Pancreas (tissue), 10 donors: ENCODE data around the gene ASB10. TPM values are rescaled to one million over a fixed set of nuclear protein-coding genes. Genes with fewer than 3 reads are reported as not detected.

ENCODE experiments used
- ATAC-seq, 4 donors: fragments of 200-7000 bp; cut with Tn5 transposase; one replicate each; pipeline versions ENCODE4 v1.8.0 to v1.9.1; 2020; ENCODE audit warnings: mild to moderate bottlenecking in 4 of 4, moderate library complexity in 4 of 4
- DNase-seq, 6 donors: peaks; one replicate each; pipeline ENCODE4 v3.0.0-alpha.2; 2020
- FAIRE-seq: peaks from 2 replicates; lab custom pipeline; 2012; peaks lifted over from hg19 to GRCh38; lab: Jason Lieb, UNC
- H3K27ac ChIP-seq, 4 donors: fragments of 200-600 bp; sonication (generic); 1 replicate in 3 of 4; 2 replicates in 1 of 4; pipeline versions ENCODE4 v1.5.0 to v1.8.0; 2020
- H3K27me3 ChIP-seq, 4 donors: fragments of 200-600 bp; one replicate each; pipeline ENCODE4 v1.8.0; 2021
- H3K36me3 ChIP-seq, 3 donors: fragments of 200-600 bp; sonication (generic) in 1 of 3; one replicate each; pipeline versions ENCODE4 v1.5.0 to v1.8.0; 2020 to 2021
- H3K4me1 ChIP-seq, 3 donors: fragments of 200-600 bp; one replicate each; pipeline ENCODE4 v1.8.0; 2021
- H3K4me3 ChIP-seq, 4 donors: fragments of 200-600 bp; sonication (generic) in 2 of 4; one replicate each; pipeline versions ENCODE4 v1.5.0 to v1.8.0; 2020 to 2021
- H3K9me3 ChIP-seq, 4 donors: fragments of 200-600 bp; one replicate each; pipeline ENCODE4 v1.8.0; 2021
- CTCF ChIP-seq, 4 donors: fragments of 200-600 bp; sonication (generic) in 3 of 4; IDR thresholded peaks; one replicate each; pipeline versions ENCODE4 v1.5.0 to v1.8.0; 2021; ENCODE audit warnings: antibody characterized with exemption in 4 of 4
- WGBS, 2 donors: extraction: QIAGEN DNeasy Blood & Tissue Kit; methylation state at CpG; one replicate each; pipeline ENCODE4 v1.1.7; 2013; 5-methylcytosine and 5-hydroxymethylcytosine counted together
- intact Hi-C, 3 donors: fragments of 100-400 bp; cut with DNase I; formaldehyde crosslinking; loops; one replicate each; pipeline versions ENCODE4 v1.11.1 to v1.14.2; 2022
- polyA plus RNA-seq, 2 donors: library from polyadenylated mRNA; stranded (reverse); fragments of 200-250 nt; gene quantifications; one replicate each; pipeline ENCODE4 v1.2.3, GENCODE V29; 2013
- total RNA-seq, 6 donors: library from RNA; stranded (reverse); fragmentation: NEBNext Ultra II Directional in 4 of 6; extraction: Animal tissue kit (Norgen Biotek cat#: 25700) in 4 of 6; gene quantifications; one replicate each; pipeline versions ENCODE4 v1.2.1 to v1.2.4, GENCODE V29; 2021 to 2023
- donor health status: healthy with polysubstance abuse.
- donor health status: DM: no; HTN: no; CAD: no; lungs with moderate emphysema.
- donor health status: DM: no; HTN: no; CAD: no.
- donor health status: control.
- donor health status: control.
- donor health status: Bipolar disorder and iron deficiency.
- donor health status: DM: yes; HTN: yes; CAD: no.
- donor health status: DM: no; HTN: no; CAD: no.
- donor health status: DM: no; HTN: no; CAD: no.
- donor health status: DM: yes; HTN: yes; CAD: no.

The ASB10 gene
- total and polyA plus RNA-seq, 8 donors, result not detected

GRCh38 chr7:151211155-151211772 lies 24.2 kb upstream of the ASB10 start:
- ATAC-seq (no peak), FAIRE-seq (no peak), DNase-seq (no peak)
- H3K27me3 ChIP-seq, result no peaks in the 10 kb centered on the region
- WGBS, 2 donors, result 66 to 76% methylated on average over 3 of the region's 3 CpGs
- H3K36me3 ChIP-seq, result peaks cover 0 to 27% (median 11%) of the 10 kb centered on the region in 3 donors
- H3K4me1 ChIP-seq, result no peaks in the 10 kb centered on the region
- H3K4me3 ChIP-seq, result no peak overlapping the region
- intact Hi-C loops, result no loop called here
- no peak for TF ChIP-seq CTCF (IDR thresholded peaks at IDR 0.05)
- H3K27ac ChIP-seq, result no peak overlapping the region
- H3K9me3 ChIP-seq, result no peaks in the 10 kb centered on the region

DNA sequence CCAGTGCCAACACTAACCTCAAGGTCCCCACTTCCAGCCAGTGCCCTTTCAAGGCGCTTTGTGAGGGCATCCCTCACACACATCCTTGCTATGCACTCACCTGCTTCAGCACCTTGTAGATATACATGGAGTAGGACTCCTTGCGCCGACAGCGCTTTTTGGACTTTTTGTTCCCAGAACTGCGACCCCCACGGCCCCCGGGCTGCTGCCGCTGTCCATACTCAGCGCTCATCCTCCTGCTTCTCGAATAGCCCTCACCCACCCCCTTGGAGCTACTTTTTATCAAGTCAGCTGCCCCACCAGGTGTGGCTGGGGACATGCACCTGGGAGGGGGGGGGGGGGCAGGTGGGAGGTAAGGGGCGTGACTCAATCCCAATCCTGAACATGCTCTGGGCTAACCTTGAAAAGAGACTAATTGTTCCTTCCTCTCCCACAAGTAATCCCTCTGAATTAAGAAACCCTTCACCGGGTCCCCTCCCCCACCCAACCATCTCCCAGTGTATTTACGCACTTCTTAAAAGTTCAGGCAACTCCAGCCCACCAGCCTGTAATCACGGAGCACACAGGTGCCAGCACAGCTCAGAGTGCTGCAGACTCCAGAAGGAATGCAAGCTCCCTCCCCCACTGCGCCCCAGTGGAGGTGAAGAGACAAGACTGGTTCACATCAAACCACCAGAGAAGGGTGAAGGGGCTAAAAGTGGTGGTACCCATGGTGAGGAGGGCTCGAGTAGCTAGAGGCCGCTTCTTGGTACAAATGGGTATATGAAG lies 23.2 kb upstream of the ASB10 start, which contains the start of gene H2BK1:
H2BK1 (minus strand) TSS at position 402 of the 768 bp plus-strand sequence; CDS start at position 232, 170 bp downstream.
- Histone ChIP-seq H3K27ac (no peak within 1 kb of the TSS), H3K27me3 (no peaks in the 10 kb centered on the region), H3K9me3 (no peaks in the 10 kb centered on the region), H3K4me1 (no peaks in the 10 kb centered on the region), H3K36me3 (peaks cover 0 to 20% (median 6%) of the 10 kb centered on the region in 3 donors), H3K4me3 (no peak within 1 kb of the TSS)
- DNase-seq (no peak), FAIRE-seq (no peak), ATAC-seq (no peak)
- 56 to 61% methylated on average over 17 of the region's 17 CpGs for WGBS, 2 donors
- TF ChIP-seq CTCF (IDR thresholded peaks at IDR 0.05), result no peak
- intact Hi-C loops, result no loop called here

GRCh38 chr7:151209588-151209987 lies 22.5 kb upstream of the ASB10 start:
- intact Hi-C loops, result no loop called here
- no peak for ATAC-seq
- 59 to 70% methylated on average over 6 of the region's 6 CpGs for WGBS, 2 donors
- Histone ChIP-seq H3K27me3 (no peaks in the 10 kb centered on the region), H3K36me3 (peaks cover 0 to 13% (median 6%) of the 10 kb centered on the region in 3 donors), H3K4me1 (no peaks in the 10 kb centered on the region), H3K9me3 (no peaks in the 10 kb centered on the region), H3K4me3 (no peak overlapping the region), H3K27ac (no peak overlapping the region)
- DNase-seq, result no peak
- TF ChIP-seq CTCF (IDR thresholded peaks at IDR 0.05), result no peak
- FAIRE-seq, result no peak

DNA sequence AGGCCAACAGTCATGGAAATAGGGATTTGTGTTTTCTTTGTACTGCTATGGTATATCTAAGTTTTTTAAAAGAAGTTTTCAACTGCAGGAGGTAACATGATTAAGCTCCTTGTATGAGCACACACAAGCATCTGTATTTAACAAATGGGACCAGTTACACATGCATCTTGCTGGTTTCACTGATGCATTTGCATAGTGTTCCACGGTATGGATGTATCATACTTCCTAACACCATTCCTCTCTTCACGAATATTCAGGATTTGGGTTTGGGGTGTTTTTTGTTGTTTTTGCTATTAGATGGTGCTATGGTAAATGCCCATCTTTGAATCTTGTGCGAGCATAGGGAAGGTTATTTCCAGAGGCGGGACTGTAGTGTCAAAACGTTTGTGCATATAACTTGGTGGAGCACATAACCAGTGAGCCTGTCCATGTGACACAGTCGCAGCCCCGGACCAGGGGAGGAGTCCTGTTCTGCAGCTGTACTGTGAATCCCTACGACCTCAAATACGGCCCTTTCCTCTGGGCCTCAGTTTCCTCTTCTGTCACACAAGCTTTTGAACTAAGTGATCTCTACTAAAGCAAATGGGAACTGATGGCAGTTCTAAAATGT lies 21.3 kb upstream of the ASB10 start:
- 47 to 54% methylated on average over 9 of the region's 9 CpGs for WGBS, 2 donors
- H3K4me3 ChIP-seq, result no peak overlapping the region
- H3K36me3 ChIP-seq, result peaks cover 0 to under 1% (median 0%) of the 10 kb centered on the region in 3 donors
- DNase-seq (no peak), FAIRE-seq (no peak), ATAC-seq (no peak)
- intact Hi-C loops, result no loop called here
- H3K27me3 ChIP-seq, result no peaks in the 10 kb centered on the region
- H3K4me1 ChIP-seq, result no peaks in the 10 kb centered on the region
- no peaks in the 10 kb centered on the region for H3K9me3 ChIP-seq
- H3K27ac ChIP-seq, result no peak overlapping the region
- no peak for TF ChIP-seq CTCF (IDR thresholded peaks at IDR 0.05)
